Lower leg skin (tissue), 3 donors: ENCODE data around the gene P2RX2.

ENCODE experiments used
- POLR2A ChIP-seq, 2 donors: fragments of 450-650 bp; IDR thresholded peaks; one replicate each; pipeline ENCODE4 v1.6.1; 2016 to 2017; ENCODE audit warnings: antibody characterized with exemption in 2 of 2, mild to moderate bottlenecking in 1 of 2, moderate library complexity in 1 of 2
- TF ChIP-seq, protein P1 (sequence below), 3 donors: fragments of 450-650 bp; IDR thresholded peaks; one replicate each; pipeline ENCODE4 v1.5.1; 2016; ENCODE audit warnings: antibody characterized with exemption in 3 of 3, mild to moderate bottlenecking in 3 of 3, moderate library complexity in 2 of 3

DNA sequence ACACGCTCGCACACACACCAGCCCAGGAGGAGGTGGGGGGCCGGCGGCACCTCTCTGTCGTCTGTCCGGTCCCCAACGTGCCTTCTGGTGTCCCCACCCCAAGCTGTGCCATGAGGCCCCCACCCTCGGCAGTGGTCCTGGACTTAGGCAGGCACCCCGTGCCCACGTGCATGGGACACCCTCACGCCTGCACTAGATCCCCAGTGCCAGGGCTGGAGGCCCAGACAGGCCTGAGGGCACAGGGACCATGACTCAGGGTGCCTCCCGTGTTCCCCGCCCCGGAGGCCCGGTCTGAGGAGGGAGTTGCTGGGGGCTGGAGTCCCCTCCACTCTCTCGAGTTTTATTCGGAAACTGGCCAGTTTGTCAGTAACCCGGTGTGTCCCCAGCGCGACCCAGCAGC lies 47.0 kb upstream of the P2RX2 start:
- no peak for TF ChIP-seq POLR2A (IDR thresholded peaks at IDR 0.05)
- TF ChIP-seq, protein P1, sequence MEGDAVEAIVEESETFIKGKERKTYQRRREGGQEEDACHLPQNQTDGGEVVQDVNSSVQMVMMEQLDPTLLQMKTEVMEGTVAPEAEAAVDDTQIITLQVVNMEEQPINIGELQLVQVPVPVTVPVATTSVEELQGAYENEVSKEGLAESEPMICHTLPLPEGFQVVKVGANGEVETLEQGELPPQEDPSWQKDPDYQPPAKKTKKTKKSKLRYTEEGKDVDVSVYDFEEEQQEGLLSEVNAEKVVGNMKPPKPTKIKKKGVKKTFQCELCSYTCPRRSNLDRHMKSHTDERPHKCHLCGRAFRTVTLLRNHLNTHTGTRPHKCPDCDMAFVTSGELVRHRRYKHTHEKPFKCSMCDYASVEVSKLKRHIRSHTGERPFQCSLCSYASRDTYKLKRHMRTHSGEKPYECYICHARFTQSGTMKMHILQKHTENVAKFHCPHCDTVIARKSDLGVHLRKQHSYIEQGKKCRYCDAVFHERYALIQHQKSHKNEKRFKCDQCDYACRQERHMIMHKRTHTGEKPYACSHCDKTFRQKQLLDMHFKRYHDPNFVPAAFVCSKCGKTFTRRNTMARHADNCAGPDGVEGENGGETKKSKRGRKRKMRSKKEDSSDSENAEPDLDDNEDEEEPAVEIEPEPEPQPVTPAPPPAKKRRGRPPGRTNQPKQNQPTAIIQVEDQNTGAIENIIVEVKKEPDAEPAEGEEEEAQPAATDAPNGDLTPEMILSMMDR (IDR thresholded peaks at IDR 0.05), result no peak
